ENCODE results near the gene EBF3.

EBF3 gene

GRCh38 chr10:129962031-129962871, 1.8 kb downstream of the EBF3 start:
- peaks cover 4% of the 10 kb centered on the region for H3K9me3 Mint-ChIP-seq
- no peak for TF ChIP-seq CTCF (IDR thresholded peaks at IDR 0.05; ENCODE audit: unreplicated experiment in 3 of 3)
- peak overlapping the region; percentile 50 to 81 (median 57) for H3K27ac Mint-ChIP-seq
- H3K36me3 Mint-ChIP-seq (ENCODE audit: low read depth) = peaks cover 27% of the 10 kb centered on the region
- H3K4me1 Mint-ChIP-seq = peaks cover 46% of the 10 kb centered on the region
- peak overlapping the region; percentile 86 to 89 (median 88) for H3K4me3 Mint-ChIP-seq
- peaks cover 76% of the 10 kb centered on the region for H3K27me3 Mint-ChIP-seq (ENCODE audit: low read depth)

GRCh38 chr10:129961157-129961701, 2.8 kb downstream of the EBF3 start:
- H3K4me1 Mint-ChIP-seq = peaks cover 53% of the 10 kb centered on the region

GRCh38 chr10:129960481-129961156, 3.5 kb downstream of the EBF3 start:
- peaks cover 53% of the 10 kb centered on the region for H3K4me1 Mint-ChIP-seq
- peak overlapping the region; percentile 50 to 94 (median 81) for H3K27ac Mint-ChIP-seq
- peak overlapping the region; percentile 86 to 89 (median 88) for H3K4me3 Mint-ChIP-seq
- H3K27me3 Mint-ChIP-seq (ENCODE audit: low read depth) = peaks cover 78% of the 10 kb centered on the region
- peaks cover 4% of the 10 kb centered on the region for H3K9me3 Mint-ChIP-seq
- no peak for TF ChIP-seq CTCF (IDR thresholded peaks at IDR 0.05; ENCODE audit: unreplicated experiment in 3 of 3)
- H3K36me3 Mint-ChIP-seq (ENCODE audit: low read depth) = peaks cover 34% of the 10 kb centered on the region

More at GRCh38 chr10:129961157-129961701, 2.8 kb downstream of the EBF3 start:
- Mint-ChIP-seq H3K27me3 (ENCODE audit: low read depth) (peaks cover 78% of the 10 kb centered on the region), H3K4me3 (peak overlapping the region; percentile 86 to 89 (median 88)), H3K36me3 (ENCODE audit: low read depth) (peaks cover 32% of the 10 kb centered on the region), H3K9me3 (peaks cover 4% of the 10 kb centered on the region), H3K27ac (peak overlapping the region; percentile 50 to 94 (median 81))
- no peak for TF ChIP-seq CTCF (IDR thresholded peaks at IDR 0.05; ENCODE audit: unreplicated experiment in 3 of 3)

- peak overlapping the region; percentile 50 to 94 (median 81) for H3K27ac Mint-ChIP-seq
- peaks cover 4% of the 10 kb centered on the region for H3K9me3 Mint-ChIP-seq
- H3K4me1 Mint-ChIP-seq = peaks cover 61% of the 10 kb centered on the region
- TF ChIP-seq CTCF (IDR thresholded peaks at IDR 0.05; ENCODE audit: unreplicated experiment in 3 of 3) = no peak
- H3K36me3 Mint-ChIP-seq (ENCODE audit: low read depth) = peaks cover 34% of the 10 kb centered on the region
- H3K27me3 Mint-ChIP-seq (ENCODE audit: low read depth) = peaks cover 80% of the 10 kb centered on the region
- H3K4me3 Mint-ChIP-seq = peak overlapping the region; percentile 86 to 89 (median 88)
These were observed 4.3 kb downstream of the EBF3 start for GRCh38 chr10:129959544-129960480.

Data from nephron (organoid).